ENCODE data around the gene ST3GAL4.

ST3GAL4 gene

GRCh38 chr11:126405374-126405773 is 49.9 kb downstream of the ST3GAL4 start:
- H3K4me3 ChIP-seq (ENCODE audit: low read length), result no peak overlapping the region
- no peak for DNase-seq (ENCODE audit: low read depth)

GRCh38 chr11:126405906-126406305 is 50.4 kb downstream of the ST3GAL4 start:
- peaks cover 21% of the 10 kb centered on the region for H3K4me1 ChIP-seq (ENCODE audit: control insufficient read depth, insufficient read depth, low read length)
- no peaks in the 10 kb centered on the region for H3K27me3 ChIP-seq (replicated peaks; ENCODE audit: control insufficient read depth, insufficient read depth, low read length)
- no peak for DNase-seq (ENCODE audit: low read depth)
- H3K9ac ChIP-seq (ENCODE audit: low read length), result no peak overlapping the region
- no peak overlapping the region for H3K4me3 ChIP-seq (ENCODE audit: low read length)
- H3K36me3 ChIP-seq (ENCODE audit: control insufficient read depth, insufficient read depth, low read length, severe bottlenecking), result peaks cover 41% of the 10 kb centered on the region
- no peaks in the 10 kb centered on the region for H3K9me3 ChIP-seq (ENCODE audit: control insufficient read depth, low read length)

More at GRCh38 chr11:126405374-126405773, 49.9 kb downstream of the ST3GAL4 start:
- Histone ChIP-seq H3K9me3 (ENCODE audit: control insufficient read depth, low read length) (no peaks in the 10 kb centered on the region), H3K36me3 (ENCODE audit: control insufficient read depth, insufficient read depth, low read length, severe bottlenecking) (peaks cover 41% of the 10 kb centered on the region), H3K27me3 (replicated peaks; ENCODE audit: control insufficient read depth, insufficient read depth, low read length) (no peaks in the 10 kb centered on the region), H3K4me1 (ENCODE audit: control insufficient read depth, insufficient read depth, low read length) (peaks cover 16% of the 10 kb centered on the region), H3K9ac (ENCODE audit: low read length) (no peak overlapping the region)

- Histone ChIP-seq H3K27me3 (replicated peaks; ENCODE audit: control insufficient read depth, insufficient read depth, low read length) (no peaks in the 10 kb centered on the region), H3K4me1 (ENCODE audit: control insufficient read depth, insufficient read depth, low read length) (peaks cover 25% of the 10 kb centered on the region), H3K9me3 (ENCODE audit: control insufficient read depth, low read length) (no peaks in the 10 kb centered on the region), H3K4me3 (ENCODE audit: low read length) (no peak overlapping the region), H3K9ac (ENCODE audit: low read length) (no peak overlapping the region), H3K36me3 (ENCODE audit: control insufficient read depth, insufficient read depth, low read length, severe bottlenecking) (peaks cover 41% of the 10 kb centered on the region)
- no peak for DNase-seq (ENCODE audit: low read depth)
Observed at GRCh38 chr11:126406368-126406767, 50.9 kb downstream of the ST3GAL4 start.

GRCh38 chr11:126407101-126407521 is 51.6 kb downstream of the ST3GAL4 start:
- Histone ChIP-seq H3K4me1 (ENCODE audit: control insufficient read depth, insufficient read depth, low read length) (peaks cover 27% of the 10 kb centered on the region), H3K36me3 (ENCODE audit: control insufficient read depth, insufficient read depth, low read length, severe bottlenecking) (peaks cover 41% of the 10 kb centered on the region), H3K4me3 (ENCODE audit: low read length) (no peak overlapping the region), H3K9ac (ENCODE audit: low read length) (no peak overlapping the region), H3K9me3 (ENCODE audit: control insufficient read depth, low read length) (no peaks in the 10 kb centered on the region), H3K27me3 (replicated peaks; ENCODE audit: control insufficient read depth, insufficient read depth, low read length) (no peaks in the 10 kb centered on the region)
- no peak for DNase-seq (ENCODE audit: low read depth)

GRCh38 chr11:126407682-126408288 is 52.3 kb downstream of the ST3GAL4 start:
- peaks cover 22% of the 10 kb centered on the region for H3K4me1 ChIP-seq (ENCODE audit: control insufficient read depth, insufficient read depth, low read length)
- no peaks in the 10 kb centered on the region for H3K9me3 ChIP-seq (ENCODE audit: control insufficient read depth, low read length)
- no peak for DNase-seq (ENCODE audit: low read depth)
- no peaks in the 10 kb centered on the region for H3K27me3 ChIP-seq (replicated peaks; ENCODE audit: control insufficient read depth, insufficient read depth, low read length)
- H3K36me3 ChIP-seq (ENCODE audit: control insufficient read depth, insufficient read depth, low read length, severe bottlenecking), result peaks cover 44% of the 10 kb centered on the region
- no peak overlapping the region for H3K9ac ChIP-seq (ENCODE audit: low read length)
- H3K4me3 ChIP-seq (ENCODE audit: low read length), result no peak overlapping the region

- H3K36me3 ChIP-seq (ENCODE audit: control insufficient read depth, insufficient read depth, low read length, severe bottlenecking), result peaks cover 52% of the 10 kb centered on the region
- no peaks in the 10 kb centered on the region for H3K9me3 ChIP-seq (ENCODE audit: control insufficient read depth, low read length)
- no peaks in the 10 kb centered on the region for H3K27me3 ChIP-seq (replicated peaks; ENCODE audit: control insufficient read depth, insufficient read depth, low read length)
- peaks cover 15% of the 10 kb centered on the region for H3K4me1 ChIP-seq (ENCODE audit: control insufficient read depth, insufficient read depth, low read length)
- no peak for DNase-seq (ENCODE audit: low read depth)
- H3K9ac ChIP-seq (ENCODE audit: low read length), result no peak overlapping the region
- no peak overlapping the region for H3K4me3 ChIP-seq (ENCODE audit: low read length)
Observed at GRCh38 chr11:126408496-126408895, 53.0 kb downstream of the ST3GAL4 start.

GRCh38 chr11:126408901-126409619 is 53.6 kb downstream of the ST3GAL4 start:
- H3K27me3 ChIP-seq (replicated peaks; ENCODE audit: control insufficient read depth, insufficient read depth, low read length), result no peaks in the 10 kb centered on the region
- DNase-seq (ENCODE audit: low read depth), result no peak
- no peaks in the 10 kb centered on the region for H3K9me3 ChIP-seq (ENCODE audit: control insufficient read depth, low read length)
- H3K9ac ChIP-seq (ENCODE audit: low read length), result no peak overlapping the region
- H3K4me3 ChIP-seq (ENCODE audit: low read length), result no peak overlapping the region
- H3K36me3 ChIP-seq (ENCODE audit: control insufficient read depth, insufficient read depth, low read length, severe bottlenecking), result peaks cover 56% of the 10 kb centered on the region
- H3K4me1 ChIP-seq (ENCODE audit: control insufficient read depth, insufficient read depth, low read length), result peaks cover 14% of the 10 kb centered on the region

- H3K36me3 ChIP-seq (ENCODE audit: control insufficient read depth, insufficient read depth, low read length, severe bottlenecking), result peaks cover 56% of the 10 kb centered on the region
- peaks cover 15% of the 10 kb centered on the region for H3K4me1 ChIP-seq (ENCODE audit: control insufficient read depth, insufficient read depth, low read length)
- no peaks in the 10 kb centered on the region for H3K9me3 ChIP-seq (ENCODE audit: control insufficient read depth, low read length)
- DNase-seq (ENCODE audit: low read depth), result no peak
- H3K9ac ChIP-seq (ENCODE audit: low read length), result no peak overlapping the region
- no peaks in the 10 kb centered on the region for H3K27me3 ChIP-seq (replicated peaks; ENCODE audit: control insufficient read depth, insufficient read depth, low read length)
- no peak overlapping the region for H3K4me3 ChIP-seq (ENCODE audit: low read length)
Observed at GRCh38 chr11:126409620-126409985, 54.1 kb downstream of the ST3GAL4 start.

GRCh38 chr11:126410649-126411048 is 55.2 kb downstream of the ST3GAL4 start:
- Histone ChIP-seq H3K9ac (ENCODE audit: low read length) (peak overlapping the region; percentile 12), H3K9me3 (ENCODE audit: control insufficient read depth, low read length) (no peaks in the 10 kb centered on the region), H3K36me3 (ENCODE audit: control insufficient read depth, insufficient read depth, low read length, severe bottlenecking) (peaks cover 50% of the 10 kb centered on the region), H3K4me1 (ENCODE audit: control insufficient read depth, insufficient read depth, low read length) (peaks cover 25% of the 10 kb centered on the region), H3K4me3 (ENCODE audit: low read length) (no peak overlapping the region), H3K27me3 (replicated peaks; ENCODE audit: control insufficient read depth, insufficient read depth, low read length) (no peaks in the 10 kb centered on the region)
- DNase-seq (ENCODE audit: low read depth), result peak; percentile 27

- no peak overlapping the region for H3K4me3 ChIP-seq (ENCODE audit: low read length)
- DNase-seq (ENCODE audit: low read depth), result no peak
- H3K9ac ChIP-seq (ENCODE audit: low read length), result no peak overlapping the region
- H3K27me3 ChIP-seq (replicated peaks; ENCODE audit: control insufficient read depth, insufficient read depth, low read length), result no peaks in the 10 kb centered on the region
- H3K36me3 ChIP-seq (ENCODE audit: control insufficient read depth, insufficient read depth, low read length, severe bottlenecking), result peaks cover 47% of the 10 kb centered on the region
- peaks cover 36% of the 10 kb centered on the region for H3K4me1 ChIP-seq (ENCODE audit: control insufficient read depth, insufficient read depth, low read length)
- H3K9me3 ChIP-seq (ENCODE audit: control insufficient read depth, low read length), result no peaks in the 10 kb centered on the region
Observed at GRCh38 chr11:126411971-126412381, 56.5 kb downstream of the ST3GAL4 start.

- no peak overlapping the region for H3K4me3 ChIP-seq (ENCODE audit: low read length)
- no peak for DNase-seq (ENCODE audit: low read depth)
- peaks cover 42% of the 10 kb centered on the region for H3K4me1 ChIP-seq (ENCODE audit: control insufficient read depth, insufficient read depth, low read length)
- no peak overlapping the region for H3K9ac ChIP-seq (ENCODE audit: low read length)
- no peaks in the 10 kb centered on the region for H3K9me3 ChIP-seq (ENCODE audit: control insufficient read depth, low read length)
- peaks cover 35% of the 10 kb centered on the region for H3K36me3 ChIP-seq (ENCODE audit: control insufficient read depth, insufficient read depth, low read length, severe bottlenecking)
- H3K27me3 ChIP-seq (replicated peaks; ENCODE audit: control insufficient read depth, insufficient read depth, low read length), result no peaks in the 10 kb centered on the region
Observed at GRCh38 chr11:126413426-126413825, 57.9 kb downstream of the ST3GAL4 start.
